Left lung (tissue), 10 donors: ENCODE results near the gene EBF3. TPM values are rescaled to one million over a fixed set of nuclear protein-coding genes. Genes with fewer than 3 reads are reported as not detected.

Experiments used
- ATAC-seq: fragments of 200-7000 bp; cut with Tn5 transposase; one replicate; pipeline ENCODE4 v1.9.1; 2020; ENCODE audit warnings: moderate library complexity
- DNase-seq, 4 donors: peaks; one replicate each; pipeline ENCODE4 v3.0.0-alpha.2; 2013 to 2020
- H3K27ac ChIP-seq, 2 donors: fragments of 200-600 bp; sonication (generic) in 1 of 2; one replicate each; pipeline versions ENCODE4 v1.5.0 to v1.8.0; 2020 to 2021
- H3K27me3 ChIP-seq, 2 donors: fragments of 200-600 bp; sonication (generic) in 1 of 2; one replicate each; pipeline versions ENCODE4 v1.5.0 to v1.8.0; 2020 to 2021
- H3K36me3 ChIP-seq, 2 donors: fragments of 200-600 bp; sonication (generic) in 1 of 2; one replicate each; pipeline versions ENCODE4 v1.5.0 to v1.8.0; 2020 to 2021
- H3K4me1 ChIP-seq, 2 donors: fragments of 200-600 bp; one replicate each; pipeline ENCODE4 v1.8.0; 2021
- H3K4me3 ChIP-seq, 2 donors: fragments of 200-600 bp; sonication (generic) in 1 of 2; one replicate each; pipeline versions ENCODE4 v1.5.0 to v1.8.0; 2020 to 2021; ENCODE audit warnings: mild to moderate bottlenecking in 1 of 2
- H3K9me3 ChIP-seq, 2 donors: fragments of 200-600 bp; sonication (generic) in 1 of 2; one replicate each; pipeline versions ENCODE4 v1.5.0 to v1.8.0; 2020 to 2021
- CTCF ChIP-seq, 2 donors: fragments of 200-600 bp; sonication (generic) in 1 of 2; IDR thresholded peaks; one replicate each; pipeline versions ENCODE4 v1.5.0 to v1.8.0; 2021; ENCODE audit warnings: antibody characterized with exemption in 2 of 2
- intact Hi-C, 2 donors: fragments of 100-400 bp; cut with DNase I; formaldehyde crosslinking; loops; one replicate each; pipeline versions ENCODE4 v1.11.2 to v1.14.2; 2022
- polyA plus RNA-seq, 6 donors: library from polyadenylated mRNA; unstranded; fragments of 120-200 nt; gene quantifications; one replicate each; pipeline ENCODE4 v1.2.1, GENCODE V29; 2013; ENCODE audit not compliant: insufficient read length in 6 of 6
- total RNA-seq, 2 donors: library from RNA; stranded (reverse); fragmentation: NEBNext Ultra II Directional; extraction: Animal tissue kit (Norgen Biotek cat#: 25700); gene quantifications; one replicate each; pipeline ENCODE4 v1.2.1, GENCODE V29; 2021
- donor health status: DM: no; HTN: yes; CAD: no.
- donor health status: DM: no; HTN: no; CAD: no.

Gene EBF3
- total and polyA plus RNA-seq, 8 donors: 0.10 to 2.0 (median 1.4) TPM; not detected in 1

- H3K36me3 ChIP-seq: no peaks in the 10 kb centered on the region
- no peak overlapping the region for H3K4me3 ChIP-seq
- ATAC-seq (no peak), DNase-seq (peak in 1 of 4 donors; percentile 53)
- H3K27ac ChIP-seq: no peak overlapping the region
- TF ChIP-seq CTCF (IDR thresholded peaks at IDR 0.05): no peak
- H3K9me3 ChIP-seq: no peaks in the 10 kb centered on the region
- intact Hi-C loops: no loop called here
- no peaks in the 10 kb centered on the region for H3K4me1 ChIP-seq
- H3K27me3 ChIP-seq: peaks cover 0 to 25% of the 10 kb centered on the region in 2 donors
Observed at GRCh38 chr10:129854796-129855705, 109.0 kb downstream of the EBF3 start.

DNA sequence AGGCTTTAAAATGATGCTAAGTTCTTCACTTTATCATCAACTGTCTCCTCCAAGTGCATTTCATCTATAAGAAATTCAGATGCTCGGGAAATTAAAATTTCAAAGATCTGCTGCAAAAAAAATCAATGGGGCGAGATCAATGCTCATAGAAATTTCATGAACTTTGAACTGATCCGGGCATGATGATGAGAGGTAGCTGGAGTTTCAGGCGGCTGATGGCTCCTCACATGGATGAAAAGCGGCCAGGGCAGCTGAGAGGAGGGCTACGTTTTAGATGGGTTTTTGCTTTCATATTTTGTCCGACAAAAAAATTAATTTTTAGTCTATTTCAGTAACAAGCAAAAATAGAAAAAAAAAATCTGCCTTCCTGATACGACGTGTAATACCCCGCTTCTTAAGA is 109.9 kb downstream of the EBF3 start:
- ATAC-seq (no peak), DNase-seq (no peak)
- Histone ChIP-seq H3K9me3 (no peaks in the 10 kb centered on the region), H3K36me3 (no peaks in the 10 kb centered on the region), H3K4me3 (no peak overlapping the region), H3K27ac (no peak overlapping the region), H3K4me1 (no peaks in the 10 kb centered on the region), H3K27me3 (peaks cover 0 to 25% of the 10 kb centered on the region in 2 donors)
- intact Hi-C loops: no loop called here
- no peak for TF ChIP-seq CTCF (IDR thresholded peaks at IDR 0.05)

DNA sequence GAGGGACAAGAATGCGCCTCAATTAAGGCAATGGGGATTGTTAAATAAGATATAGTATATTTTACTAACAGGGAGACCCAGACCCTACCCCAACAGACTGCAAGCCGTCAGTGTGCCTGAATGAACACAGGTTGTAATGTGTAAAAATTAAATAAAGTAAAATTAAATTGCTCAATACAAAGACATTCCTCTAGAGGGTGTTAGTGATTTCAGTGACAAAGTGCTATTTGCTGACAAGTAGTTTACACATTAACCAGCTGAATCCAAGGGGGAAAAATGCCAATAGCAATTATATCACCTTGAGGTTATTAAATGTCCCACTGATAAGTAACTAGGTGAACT is 110.5 kb downstream of the EBF3 start:
- peak in 1 of 4 donors; percentile 31 for DNase-seq
- peaks cover 0 to 23% of the 10 kb centered on the region in 2 donors for H3K27me3 ChIP-seq
- intact Hi-C loops: no loop called here
- H3K4me1 ChIP-seq: no peaks in the 10 kb centered on the region
- peak; percentile 83 for ATAC-seq
- peak in 1 of 2 donors; percentile 37 for TF ChIP-seq CTCF (IDR thresholded peaks at IDR 0.05)
- no peak overlapping the region for H3K27ac ChIP-seq
- H3K36me3 ChIP-seq: no peaks in the 10 kb centered on the region
- no peak overlapping the region for H3K4me3 ChIP-seq
- no peaks in the 10 kb centered on the region for H3K9me3 ChIP-seq

GRCh38 chr10:129852829-129853561 is 111.1 kb downstream of the EBF3 start:
- Histone ChIP-seq H3K4me3 (no peak overlapping the region), H3K9me3 (no peaks in the 10 kb centered on the region), H3K36me3 (no peaks in the 10 kb centered on the region), H3K27ac (no peak overlapping the region), H3K4me1 (no peaks in the 10 kb centered on the region), H3K27me3 (peaks cover 0 to 22% of the 10 kb centered on the region in 2 donors)
- no peak for TF ChIP-seq CTCF (IDR thresholded peaks at IDR 0.05)
- DNase-seq (peak in 1 of 4 donors; percentile 55), ATAC-seq (peak; percentile 27)
- intact Hi-C loops: no loop called here
